HepG2 (cell line): ENCODE data around the gene WDR81. TPM values are rescaled to one million over a fixed set of nuclear protein-coding genes. Genes with fewer than 3 reads are reported as not detected.
A peak's percentile ranks its signal among the peaks of the same experiment; 100 is the strongest.

Source experiments
- CAMTA2 ChIP-seq: sonication (generic); formaldehyde crosslinking; IDR thresholded peaks from 2 replicates; pipeline ENCODE4 v1.4.0; 2020; ENCODE audit warnings: mild to moderate bottlenecking, missing genetic modification reagents, borderline replicate concordance
- FOXP4 ChIP-seq: sonication (generic); formaldehyde crosslinking; IDR thresholded peaks from 2 replicates; pipeline ENCODE4 v1.4.0; 2020; ENCODE audit warnings: missing genetic modification reagents
- HNF1A ChIP-seq, 2 experiments: sonication (generic) in 1 of 2; formaldehyde crosslinking in 1 of 2; IDR thresholded peaks; 2 replicates each; pipeline versions ENCODE4 v1.4.0 to v1.6.1; 2016 to 2020; ENCODE audit warnings: borderline replicate concordance in 1 of 2, low read depth in 1 of 2, mild to moderate bottlenecking in 1 of 2, missing genetic modification reagents in 1 of 2
- HNRNPLL ChIP-seq: fragments of 200-400 bp; formaldehyde crosslinking; IDR thresholded peaks from 2 replicates; pipeline ENCODE4 v1.6.1; 2017; ENCODE audit warnings: mild to moderate bottlenecking, low read depth, low read length; ENCODE audit not compliant: poor library complexity, severe bottlenecking
- KLF11 ChIP-seq: IDR thresholded peaks from 2 replicates; pipeline ENCODE4 v1.6.1; 2016; ENCODE audit warnings: missing compliant biosample characterization
- MZF1 ChIP-seq: sonication (generic); formaldehyde crosslinking; IDR thresholded peaks from 2 replicates; pipeline ENCODE4 v1.8.1; 2023; ENCODE audit warnings: mild to moderate bottlenecking, missing genetic modification reagents, borderline replicate concordance
- TFDP1 ChIP-seq: IDR thresholded peaks from 2 replicates; pipeline ENCODE4 v1.6.1; 2016; ENCODE audit warnings: missing compliant biosample characterization, missing genetic modification reagents, borderline replicate concordance
- THAP8 ChIP-seq: sonication (generic); formaldehyde crosslinking; IDR thresholded peaks from 2 replicates; pipeline ENCODE4 v1.5.1; 2020; ENCODE audit warnings: missing genetic modification reagents, mild to moderate bottlenecking, borderline replicate concordance
- UBTF ChIP-seq: sonication (generic); formaldehyde crosslinking; IDR thresholded peaks from 2 replicates; pipeline ENCODE4 v1.4.0; 2020; ENCODE audit warnings: mild to moderate bottlenecking, missing genetic modification reagents
- ZGPAT ChIP-seq: IDR thresholded peaks from 2 replicates; pipeline ENCODE4 v1.6.1; 2016; ENCODE audit warnings: mild to moderate bottlenecking
- ZNF253 ChIP-seq: sonication (generic); formaldehyde crosslinking; IDR thresholded peaks from 2 replicates; pipeline ENCODE4 v1.8.0; 2022; ENCODE audit warnings: mild to moderate bottlenecking, missing genetic modification reagents, borderline replicate concordance
- ZNF501 ChIP-seq: sonication (generic); formaldehyde crosslinking; IDR thresholded peaks from 2 replicates; pipeline ENCODE4 v1.5.1; 2020; ENCODE audit warnings: mild to moderate bottlenecking, moderate library complexity, missing genetic modification reagents
- ZNF792 ChIP-seq: IDR thresholded peaks from 2 replicates; pipeline ENCODE4 v1.6.1; 2016
- ZNF839 ChIP-seq: sonication (generic); formaldehyde crosslinking; IDR thresholded peaks from 2 replicates; pipeline ENCODE4 v1.4.0; 2020; ENCODE audit warnings: missing genetic modification reagents, mild to moderate bottlenecking, borderline replicate concordance
- ZNF883 ChIP-seq: sonication (generic); formaldehyde crosslinking; IDR thresholded peaks from 2 replicates; pipeline ENCODE4 v1.5.1; 2020; ENCODE audit warnings: mild to moderate bottlenecking, missing genetic modification reagents; ENCODE audit errors: not compliant biosample characterization
- polyA plus RNA-seq, 8 experiments: library from polyadenylated mRNA; depleted of rRNA in 3 of 8; stranded (reverse) in 7 of 8; unstranded in 1 of 8; fragments of >200 nt; fragmentation: Illumina TruSeq in 4 of 8; extraction: Trizol in 4 of 8; gene quantifications; 2 replicates each; pipeline versions ENCODE4 v1.2.1 to v1.2.3, GENCODE V29; 2011 to 2016; ENCODE audit warnings: low read depth in 4 of 8, missing spikeins in 1 of 8, mixed read lengths in 1 of 8; ENCODE audit not compliant: insufficient read depth in 1 of 8
- total RNA-seq, 5 experiments: library from RNA; depleted of rRNA; stranded (reverse); fragments of >200 nt; fragmentation: Illumina TruSeq; extraction: Trizol; gene quantifications; 2 replicates each; pipeline ENCODE4 v1.2.3, GENCODE V29; 2016; ENCODE audit warnings: low read depth in 1 of 5

Gene WDR81
- total and polyA plus RNA-seq, 2 of the 13 experiments (the other 11 are each of a cell fraction or from before 2014, with no cell fraction given) = 9.1 to 16.7 TPM

- TF ChIP-seq ZNF501 (CRISPR knock-in tag) (peak; percentile 68), MZF1 (CRISPR knock-in tag) (no peak), TFDP1 (CRISPR knock-in tag) (no peak; the same call in 1 of the 2 replicates), THAP8 (CRISPR knock-in tag) (no peak), ZNF792 (CRISPR knock-in tag) (0 out of 2 replicates have a peak, but pooled peaks have one; percentile 37), ZNF253 (CRISPR knock-in tag) (no peak), UBTF (CRISPR knock-in tag) (peak; percentile 49; the same call in 1 of the 2 replicates), KLF11 (CRISPR knock-in tag) (peak; percentile 74; the same call in 1 of the 2 replicates), ZGPAT (peak; percentile 73), CAMTA2 (CRISPR knock-in tag) (no peak), ZNF839 (CRISPR knock-in tag) (no peak), ZNF883 (peak; percentile 48), FOXP4 (CRISPR knock-in tag) (peak; percentile 85), HNF1A (IDR thresholded peaks at IDR 0.05; ENCODE audit: low read depth) (peak; percentile 91), HNF1A (CRISPR knock-in tag; IDR thresholded peaks at IDR 0.05; ENCODE audit: borderline replicate concordance) (peak; percentile 93), HNRNPLL (no peak)
These were observed 18.0 kb downstream of the WDR81 start, which contains the start of gene SERPINF2 (continued) for GRCh38 chr17:1742371-1743087.
